GM18498 (cell line): Measurements from ENCODE around the gene UBALD2.

Source experiments
- ATAC-seq: cut with Tn5 transposase; IDR thresholded peaks from one replicate; pipeline ENCODE4 v1.9.1; 2021; ENCODE audit warnings: mild to moderate bottlenecking, moderate library complexity; ENCODE audit not compliant: unreplicated experiment

Gene UBALD2

DNA sequence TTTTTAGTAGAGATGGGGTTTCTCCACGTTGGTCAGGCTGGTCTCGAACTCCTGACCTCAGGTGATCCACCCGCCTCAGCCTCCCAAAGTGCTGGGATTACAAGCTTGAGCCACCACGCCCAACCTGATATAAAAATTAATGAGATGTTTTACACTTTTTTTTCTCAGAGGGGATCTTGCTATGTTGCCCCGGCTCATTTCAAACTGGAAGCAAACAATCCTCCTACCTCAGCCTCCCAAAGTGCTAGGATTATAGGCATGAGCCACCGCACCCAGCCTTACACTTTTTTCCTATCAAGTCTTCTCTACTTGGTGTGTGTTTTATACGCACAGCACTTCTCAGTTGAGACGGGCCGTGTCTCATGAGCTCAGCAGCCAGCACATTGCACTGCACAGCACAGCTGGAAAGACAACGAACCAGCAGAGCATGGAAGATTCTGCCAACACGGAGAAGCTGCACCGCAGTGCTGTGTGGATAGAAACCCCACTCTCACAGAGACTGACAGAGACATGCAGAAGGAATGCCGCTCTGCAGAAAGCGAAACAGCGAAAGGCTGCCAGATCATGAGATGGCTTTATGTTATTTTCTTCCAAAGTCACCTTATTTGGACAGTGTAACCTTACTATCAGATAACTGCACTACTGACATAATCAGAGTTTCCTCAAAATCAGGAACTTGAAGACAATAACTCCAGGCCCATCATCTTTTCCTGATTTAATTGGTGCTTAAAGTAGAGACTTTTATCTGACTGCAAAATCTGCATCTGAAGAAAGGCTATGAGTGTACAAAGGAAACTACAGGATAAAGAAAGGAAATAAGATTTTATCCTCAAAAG lies 49.5 kb downstream of the UBALD2 start:
- no peak for ATAC-seq

DNA sequence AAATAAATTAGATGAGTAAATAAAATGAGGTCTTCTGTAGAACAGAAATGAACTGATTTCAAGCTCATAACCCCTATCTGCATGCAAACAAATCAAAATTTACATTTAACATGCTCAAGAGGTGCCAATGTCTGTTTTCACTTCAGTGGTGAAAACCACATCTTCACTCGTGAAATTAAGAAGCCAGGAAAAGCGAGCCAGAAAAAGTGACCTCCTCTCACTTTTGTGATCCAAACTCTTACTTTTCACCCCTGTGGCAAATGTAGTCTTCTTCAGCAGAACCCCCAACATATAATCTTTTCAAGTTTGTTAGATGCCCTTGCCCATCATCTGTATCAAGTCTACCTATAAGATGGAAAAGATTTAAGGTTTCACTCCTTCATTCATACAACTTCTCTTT lies 52.4 kb downstream of the UBALD2 start:
- no peak for ATAC-seq

GRCh38 chr17:76318586-76318985 lies 53.4 kb downstream of the UBALD2 start:
- ATAC-seq: no peak
